Stimulated activated CD8-positive, alpha-beta memory T cell treated with anti-CD3 and anti-CD28 coated beads, Interleukin-4, amount 100 ng/mL, for 1 hour (primary cell): ENCODE data around the gene RNF213.
"Not testable (repeated sequence)": the region's sequence is repeated elsewhere in the genome, so short reads cannot be mapped to it uniquely, and the experiment has no call there.

Experiments used
- DNase-seq, 2 donors: peaks; one replicate each; pipeline ENCODE4 v3.0.0-alpha.2; 2020; ENCODE audit warnings: low read depth in 2 of 2, low spot score in 1 of 2

The RNF213 gene

GRCh38 chr17:80291691-80292487 is 31.2 kb downstream of the RNF213 start:
- no peak for DNase-seq

DNA sequence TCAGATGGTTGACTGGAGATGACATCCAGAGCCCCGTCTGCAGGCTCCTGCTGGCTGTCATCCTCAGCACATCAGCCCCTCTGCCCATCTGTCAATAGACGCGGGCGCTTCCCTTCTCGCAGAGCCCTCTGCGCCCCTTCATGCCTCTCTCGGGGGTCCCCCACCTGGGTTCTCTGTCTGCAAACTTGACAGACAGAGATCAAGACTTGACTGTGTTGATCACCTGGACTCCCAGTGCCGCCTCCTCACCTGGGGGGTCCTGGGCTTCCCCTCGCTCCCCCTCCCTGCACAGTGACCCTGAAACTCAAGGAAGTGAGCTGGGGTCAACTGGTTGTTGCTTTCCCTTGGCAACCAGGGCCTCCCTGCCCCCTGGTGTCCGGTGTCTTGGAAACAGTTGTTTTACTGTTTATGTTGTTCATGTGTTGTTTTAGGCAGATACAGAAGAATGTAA is 31.9 kb downstream of the RNF213 start:
- DNase-seq, result no peak

DNA sequence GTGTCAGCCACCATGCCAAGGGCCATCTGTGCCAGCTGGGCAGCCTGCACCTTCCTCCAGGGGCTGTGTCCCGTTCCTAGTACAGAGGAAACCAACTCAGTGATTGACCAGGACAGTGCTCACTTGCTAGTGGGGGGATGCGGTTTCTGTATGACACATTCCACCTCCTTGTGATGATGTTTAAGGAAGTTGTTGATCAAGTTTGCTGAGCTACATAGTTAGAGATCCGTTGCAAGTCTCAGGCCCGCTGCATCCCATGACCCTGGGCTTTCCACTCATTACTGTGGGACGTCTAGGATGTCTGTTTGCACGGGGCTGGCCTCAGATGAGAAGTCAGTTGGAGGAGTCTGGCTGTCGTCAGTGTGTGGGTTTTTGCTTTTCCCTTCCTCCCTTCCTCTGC is 33.6 kb downstream of the RNF213 start:
- no peak for DNase-seq

DNA sequence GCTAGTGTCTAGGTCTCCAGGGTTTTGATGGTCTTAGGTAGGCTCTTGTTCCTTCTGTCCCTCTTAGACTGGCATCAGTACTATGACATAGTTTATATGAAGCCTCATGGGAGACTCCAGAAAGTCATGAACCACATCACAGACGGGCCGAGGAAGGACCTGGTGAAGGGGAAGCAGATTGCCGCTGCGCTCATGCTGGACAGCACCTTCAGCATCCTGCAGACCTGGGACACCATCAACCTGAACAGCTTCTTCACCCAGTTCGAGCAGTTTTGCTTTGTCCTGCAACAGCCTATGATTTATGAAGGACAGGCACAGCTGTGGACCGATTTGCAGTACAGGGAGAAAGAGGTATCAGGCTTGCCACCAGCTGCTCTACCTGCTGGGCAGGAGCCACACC is 34.0 kb downstream of the RNF213 start:
- DNase-seq, result no peak

GRCh38 chr17:80295146-80295545 is 34.5 kb downstream of the RNF213 start:
- DNase-seq, result no peak

- no peak for DNase-seq
These were observed 34.9 kb downstream of the RNF213 start for GRCh38 chr17:80295559-80295958.

DNA sequence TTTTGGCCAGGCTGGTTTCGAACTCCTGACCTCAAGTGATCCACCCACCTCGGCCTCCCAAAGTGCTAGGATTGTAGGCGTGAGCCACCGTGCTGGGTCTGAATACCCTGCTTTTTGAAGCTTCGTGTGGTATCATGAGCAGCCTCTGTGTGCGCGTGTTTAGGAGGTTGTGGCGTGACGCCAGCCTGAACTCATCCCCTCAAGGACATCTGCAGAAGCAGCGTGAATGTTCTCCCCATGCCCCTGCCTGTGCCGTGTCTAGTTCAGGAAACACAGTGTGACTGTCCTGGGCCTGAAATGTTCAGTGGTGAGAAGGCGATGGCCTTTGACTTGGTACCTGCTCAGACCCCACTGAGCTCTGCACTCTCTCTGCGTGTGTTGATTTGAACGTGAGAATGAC is 35.6 kb downstream of the RNF213 start:
- no peak for DNase-seq

DNA sequence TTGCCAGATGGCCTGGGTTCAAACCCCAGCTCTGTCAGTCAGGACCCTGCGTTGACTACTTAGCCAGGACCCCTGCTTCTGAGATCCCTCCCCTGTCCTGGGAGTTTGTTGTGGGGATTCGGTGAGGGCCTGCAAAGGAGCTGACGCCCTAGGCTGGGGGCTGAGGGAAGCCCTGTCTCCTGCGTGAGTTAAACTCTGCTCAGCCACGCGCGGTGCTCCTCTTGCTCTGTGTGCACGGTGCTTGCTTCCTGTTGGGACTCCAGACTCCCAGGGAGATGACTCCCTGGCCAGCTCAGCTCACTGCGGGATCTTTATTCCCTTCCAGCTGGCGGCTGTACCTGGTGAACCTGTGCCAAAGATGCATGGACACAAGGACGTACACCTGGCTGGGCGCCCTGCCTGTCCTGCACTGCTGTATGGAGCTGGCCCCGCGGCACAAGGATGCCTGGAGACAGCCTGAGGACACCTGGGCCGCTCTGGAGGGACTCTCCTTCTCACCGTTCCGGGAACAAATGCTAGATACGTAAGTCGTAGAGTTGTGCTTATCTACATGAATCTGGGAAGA is 37.4 kb downstream of the RNF213 start:
- DNase-seq, result no peak

DNA sequence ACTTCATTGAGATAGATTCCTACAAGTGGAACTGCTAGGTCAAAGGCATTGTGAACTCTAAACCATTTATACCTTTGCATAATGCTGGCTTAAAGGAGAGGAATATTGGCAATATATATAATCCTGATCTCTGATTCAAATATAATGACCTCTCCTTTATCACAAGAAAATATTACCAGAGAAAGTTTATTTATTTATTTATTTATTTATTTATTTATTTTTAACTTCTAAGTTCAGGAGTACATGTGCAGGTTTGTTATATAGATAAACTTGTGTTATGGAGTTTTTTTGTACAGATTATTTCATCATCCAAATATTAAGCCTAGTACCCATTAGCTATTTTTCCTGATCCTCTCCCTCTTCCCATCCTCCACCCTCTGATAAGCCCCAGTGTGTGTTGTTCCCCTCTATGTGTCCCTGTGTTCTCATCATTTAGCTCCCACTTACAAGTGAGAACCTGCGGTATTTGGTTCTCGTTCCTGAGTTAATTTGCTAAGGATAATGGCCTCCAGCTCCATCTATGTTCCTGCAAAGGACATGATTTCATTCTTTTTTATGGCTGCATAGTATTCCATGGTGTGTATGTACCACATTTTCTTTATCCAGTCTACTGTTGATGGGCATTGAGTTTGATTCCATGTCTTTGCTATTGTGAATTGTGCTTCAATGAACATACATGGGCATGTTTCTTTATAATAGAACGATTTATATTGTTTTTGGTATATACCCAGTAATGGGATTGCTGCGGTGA is 38.9 kb downstream of the RNF213 start:
- DNase-seq, result not testable (repeated sequence)

- DNase-seq, result not testable (repeated sequence)
These were observed 40.1 kb downstream of the RNF213 start for GRCh38 chr17:80300756-80301155.

GRCh38 chr17:80303824-80304223 is 43.2 kb downstream of the RNF213 start:
- no peak for DNase-seq

DNA sequence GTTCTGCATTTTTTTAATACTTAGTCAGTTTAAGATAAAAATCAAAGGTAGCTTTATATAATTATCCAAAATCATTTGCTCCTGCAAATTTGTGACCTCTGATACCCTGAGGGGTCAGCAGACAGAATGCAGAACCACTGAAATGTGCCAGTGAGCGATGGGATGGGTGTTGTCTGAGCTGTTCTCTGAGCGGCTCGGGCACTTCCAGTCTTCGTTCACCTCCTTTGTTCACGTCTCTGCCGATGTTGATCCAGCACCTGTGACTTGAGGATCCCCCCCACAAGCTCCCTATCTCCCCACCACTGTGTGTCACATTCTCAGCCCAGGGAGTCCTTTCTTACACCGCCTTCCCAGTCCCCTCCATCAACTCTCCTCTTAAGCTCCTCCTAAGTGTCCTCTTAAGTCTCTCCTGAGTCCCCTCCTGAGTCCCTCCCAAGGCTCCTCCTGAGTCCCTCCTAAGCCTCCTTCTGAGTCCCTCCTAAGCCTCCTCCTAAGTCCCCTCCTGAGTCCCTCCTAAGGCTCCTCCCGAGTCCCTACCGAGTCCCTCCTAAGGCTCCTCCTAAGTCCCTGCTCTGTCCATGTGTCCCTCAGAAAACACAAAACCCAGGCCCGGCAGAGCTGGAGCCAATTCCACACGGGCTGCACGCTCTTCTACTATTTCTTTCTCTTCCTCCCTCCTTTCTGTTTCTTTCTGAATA is 47.5 kb downstream of the RNF213 start:
- DNase-seq, result no peak

GRCh38 chr17:80308692-80309517 is 48.3 kb downstream of the RNF213 start:
- DNase-seq, result no peak

GRCh38 chr17:80311216-80311827 is 50.7 kb downstream of the RNF213 start:
- no peak for DNase-seq

- DNase-seq, result no peak
These were observed 52.0 kb downstream of the RNF213 start for GRCh38 chr17:80312621-80313135.

DNA sequence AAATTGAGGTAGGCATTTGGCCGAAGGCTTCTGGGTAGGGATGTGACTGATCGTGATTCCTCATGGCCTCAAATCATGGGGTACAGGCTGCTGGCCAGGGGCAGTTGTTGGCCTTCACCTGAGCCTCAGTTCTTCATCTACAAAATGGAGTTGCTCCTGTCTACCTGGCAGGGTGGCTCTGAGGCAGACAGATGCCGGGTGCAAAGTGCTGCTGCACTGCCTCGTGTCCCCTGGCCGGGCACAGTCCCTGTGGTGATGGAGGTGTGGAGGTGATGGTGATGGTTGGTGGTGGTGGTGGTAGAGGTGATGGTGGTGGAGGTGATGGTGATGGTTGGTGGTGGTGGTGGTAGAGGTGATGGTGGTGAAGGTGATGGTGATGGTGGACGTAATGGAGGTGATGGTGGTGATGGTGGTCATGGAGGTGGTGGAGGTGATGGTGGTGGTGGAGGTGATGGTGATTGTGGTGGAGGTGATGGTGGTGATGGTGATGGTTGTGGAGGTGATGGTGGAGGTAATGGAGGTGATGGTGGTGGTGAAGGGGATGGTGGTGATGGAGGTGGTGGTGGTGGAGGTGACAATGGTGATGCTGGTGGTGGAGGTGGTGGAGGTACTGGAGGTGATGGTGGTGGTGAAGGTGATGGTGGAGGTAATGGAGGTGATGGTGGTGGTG is 52.6 kb downstream of the RNF213 start:
- DNase-seq, result no peak

GRCh38 chr17:80313946-80314345 is 53.3 kb downstream of the RNF213 start:
- DNase-seq, result not testable (repeated sequence)

- no peak for DNase-seq
These were observed 55.0 kb downstream of the RNF213 start for GRCh38 chr17:80315517-80316182.

- no peak for DNase-seq
These were observed 55.8 kb downstream of the RNF213 start for GRCh38 chr17:80316431-80316830.
